ENCODE measurements around the gene DSCAML1. TPM values are rescaled to one million over a fixed set of nuclear protein-coding genes. Genes with fewer than 3 reads are reported as not detected.

Gene DSCAML1
- total and polyA plus RNA-seq, 9 of the 15 experiments (the other 6 are each of a cell fraction or from before 2014, with no cell fraction given): not detected

- TF ChIP-seq, protein P1, sequence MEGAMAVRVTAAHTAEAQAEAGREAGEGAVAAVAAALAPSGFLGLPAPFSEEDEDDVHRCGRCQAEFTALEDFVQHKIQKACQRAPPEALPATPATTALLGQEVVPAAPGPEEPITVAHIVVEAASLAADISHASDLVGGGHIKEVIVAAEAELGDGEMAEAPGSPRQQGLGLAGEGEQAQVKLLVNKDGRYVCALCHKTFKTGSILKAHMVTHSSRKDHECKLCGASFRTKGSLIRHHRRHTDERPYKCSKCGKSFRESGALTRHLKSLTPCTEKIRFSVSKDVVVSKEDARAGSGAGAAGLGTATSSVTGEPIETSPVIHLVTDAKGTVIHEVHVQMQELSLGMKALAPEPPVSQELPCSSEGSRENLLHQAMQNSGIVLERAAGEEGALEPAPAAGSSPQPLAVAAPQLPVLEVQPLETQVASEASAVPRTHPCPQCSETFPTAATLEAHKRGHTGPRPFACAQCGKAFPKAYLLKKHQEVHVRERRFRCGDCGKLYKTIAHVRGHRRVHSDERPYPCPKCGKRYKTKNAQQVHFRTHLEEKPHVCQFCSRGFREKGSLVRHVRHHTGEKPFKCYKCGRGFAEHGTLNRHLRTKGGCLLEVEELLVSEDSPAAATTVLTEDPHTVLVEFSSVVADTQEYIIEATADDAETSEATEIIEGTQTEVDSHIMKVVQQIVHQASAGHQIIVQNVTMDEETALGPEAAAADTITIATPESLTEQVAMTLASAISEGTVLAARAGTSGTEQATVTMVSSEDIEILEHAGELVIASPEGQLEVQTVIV (CRISPR knock-in tag; IDR thresholded peaks at IDR 0.05; ENCODE audit: borderline replicate concordance): no peak
- TF ChIP-seq KLF6 (CRISPR knock-in tag; IDR thresholded peaks at IDR 0.05; ENCODE audit: borderline replicate concordance) (no peak), ZNF561 (CRISPR knock-in tag; conservative IDR thresholded peaks at IDR 0.05) (no peak), PBX2 (CRISPR knock-in tag; IDR thresholded peaks at IDR 0.05; ENCODE audit: low read depth) (no peak), PBX2 (tag; conservative IDR thresholded peaks at IDR 0.05; ENCODE audit: low read depth) (no peak), HMG20A (CRISPR knock-in tag; conservative IDR thresholded peaks at IDR 0.05) (no peak), SAP30 (IDR thresholded peaks at IDR 0.05; ENCODE audit: borderline replicate concordance, insufficient read depth, low read depth, low read length, poor library complexity, severe bottlenecking) (no peak), ZNF696 (CRISPR knock-in tag; conservative IDR thresholded peaks at IDR 0.05) (no peak), BCL6 (CRISPR knock-in tag; IDR thresholded peaks at IDR 0.05) (no peak), TGIF2 (CRISPR knock-in tag; IDR thresholded peaks at IDR 0.05) (no peak), FOXK2 (conservative IDR thresholded peaks at IDR 0.05 in 1 of 2, IDR thresholded peaks at IDR 0.05 in 1 of 2; ENCODE audit: low read depth in 2 of 2) (no peak; a peak in 1 of 4 replicates), PREB (CRISPR knock-in tag; IDR thresholded peaks at IDR 0.05) (no peak), RFX5 (IDR thresholded peaks at IDR 0.05; ENCODE audit: low read depth, low read length) (no peak), TSC22D4 (tag; IDR thresholded peaks at IDR 0.05) (0 out of 2 replicates have a peak, but pooled peaks have one; percentile 75), POU5F1 (IDR thresholded peaks at IDR 0.05; ENCODE audit: borderline replicate concordance, low read depth, low read length, partially characterized antibody) (no peak), BACH1 (tag; IDR thresholded peaks at IDR 0.05) (no peak), KHSRP (IDR thresholded peaks at IDR 0.05) (0 out of 2 replicates have a peak, but pooled peaks have one; percentile 17)
- TF ChIP-seq, protein P2, sequence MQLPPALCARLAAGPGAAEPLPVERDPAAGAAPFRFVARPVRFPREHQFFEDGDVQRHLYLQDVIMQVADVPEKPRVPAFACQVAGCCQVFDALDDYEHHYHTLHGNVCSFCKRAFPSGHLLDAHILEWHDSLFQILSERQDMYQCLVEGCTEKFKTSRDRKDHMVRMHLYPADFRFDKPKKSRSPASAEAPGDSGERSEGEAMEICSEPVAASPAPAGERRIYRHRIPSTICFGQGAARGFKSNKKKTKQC (CRISPR knock-in tag; IDR thresholded peaks at IDR 0.05): no peak
- TF ChIP-seq, protein P3, sequence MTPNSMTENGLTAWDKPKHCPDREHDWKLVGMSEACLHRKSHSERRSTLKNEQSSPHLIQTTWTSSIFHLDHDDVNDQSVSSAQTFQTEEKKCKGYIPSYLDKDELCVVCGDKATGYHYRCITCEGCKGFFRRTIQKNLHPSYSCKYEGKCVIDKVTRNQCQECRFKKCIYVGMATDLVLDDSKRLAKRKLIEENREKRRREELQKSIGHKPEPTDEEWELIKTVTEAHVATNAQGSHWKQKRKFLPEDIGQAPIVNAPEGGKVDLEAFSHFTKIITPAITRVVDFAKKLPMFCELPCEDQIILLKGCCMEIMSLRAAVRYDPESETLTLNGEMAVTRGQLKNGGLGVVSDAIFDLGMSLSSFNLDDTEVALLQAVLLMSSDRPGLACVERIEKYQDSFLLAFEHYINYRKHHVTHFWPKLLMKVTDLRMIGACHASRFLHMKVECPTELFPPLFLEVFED (CRISPR knock-in tag; conservative IDR thresholded peaks at IDR 0.05): peak; percentile 89
These were observed 12.4 kb upstream of the DSCAML1 start (continued) for GRCh38 chr11:117809236-117810055.

Measured in K562 (cell line).